Activated T-cell treated with anti-CD3 and anti-CD28 coated beads for 24 hours (primary cell): ENCODE data around the gene F5.

Experiments
- DNase-seq: peaks from one replicate; pipeline ENCODE4 v3.0.0-alpha.2; 2020; ENCODE audit warnings: low read depth

The F5 gene

GRCh38 chr1:169478094-169478672, 108.1 kb downstream of the F5 start:
- DNase-seq = no peak

- DNase-seq = no peak
Measured at GRCh38 chr1:169475806-169476387, 110.4 kb downstream of the F5 start.

DNA sequence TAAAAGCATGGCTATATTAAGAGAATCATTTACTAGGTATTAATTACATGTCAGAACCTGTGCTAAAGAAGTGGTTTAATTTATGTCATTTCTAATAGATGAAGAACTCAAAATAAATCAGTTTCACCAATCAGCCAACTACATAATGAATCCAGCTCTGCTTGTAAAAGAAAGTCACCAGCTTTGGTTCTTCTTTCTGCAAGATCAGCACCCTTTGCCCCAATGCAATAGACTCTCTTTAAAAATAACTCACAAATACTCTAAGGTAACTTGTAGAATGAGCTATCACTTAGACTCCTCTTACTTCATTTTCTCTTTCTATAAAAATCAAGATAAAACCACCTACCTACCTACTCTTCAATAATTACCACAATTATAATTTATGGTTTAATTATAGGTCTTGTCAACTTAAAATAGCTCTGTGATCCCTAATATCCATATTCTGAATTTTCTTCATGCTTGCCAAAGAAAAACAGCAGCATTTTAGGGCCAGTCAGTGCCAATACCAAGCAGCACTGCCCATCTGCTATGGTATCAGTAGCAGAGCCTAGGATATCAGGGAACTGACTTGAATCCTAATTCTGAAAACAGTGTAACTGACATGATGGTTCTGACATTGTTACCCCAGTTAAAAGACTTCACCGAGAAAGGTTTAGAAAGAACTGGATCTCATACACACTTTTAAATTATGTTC, 111.8 kb downstream of the F5 start:
- no peak for DNase-seq

DNA sequence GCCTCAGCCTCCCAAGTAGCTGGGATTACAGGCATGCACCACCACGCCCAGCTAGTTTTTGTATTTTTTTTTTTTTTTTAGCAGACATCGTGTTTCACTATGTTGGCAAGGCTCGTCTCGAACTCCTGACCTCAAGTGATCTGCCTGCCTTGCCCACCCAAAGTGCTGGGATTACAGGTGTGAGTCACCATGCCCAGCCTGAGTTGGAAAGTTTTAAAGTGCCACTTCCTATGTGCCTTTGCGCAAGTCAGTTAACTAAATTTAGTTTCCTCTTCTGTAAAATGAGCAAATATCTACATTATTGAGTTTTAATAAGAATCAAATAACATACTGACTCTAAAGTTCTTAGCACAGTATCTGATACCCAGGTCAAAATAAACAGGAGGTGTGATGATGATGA, 112.9 kb downstream of the F5 start:
- no peak for DNase-seq

GRCh38 chr1:169472738-169473137, 113.5 kb downstream of the F5 start:
- no peak for DNase-seq

- DNase-seq = no peak
Measured at GRCh38 chr1:169468982-169469381, 117.3 kb downstream of the F5 start.

DNA sequence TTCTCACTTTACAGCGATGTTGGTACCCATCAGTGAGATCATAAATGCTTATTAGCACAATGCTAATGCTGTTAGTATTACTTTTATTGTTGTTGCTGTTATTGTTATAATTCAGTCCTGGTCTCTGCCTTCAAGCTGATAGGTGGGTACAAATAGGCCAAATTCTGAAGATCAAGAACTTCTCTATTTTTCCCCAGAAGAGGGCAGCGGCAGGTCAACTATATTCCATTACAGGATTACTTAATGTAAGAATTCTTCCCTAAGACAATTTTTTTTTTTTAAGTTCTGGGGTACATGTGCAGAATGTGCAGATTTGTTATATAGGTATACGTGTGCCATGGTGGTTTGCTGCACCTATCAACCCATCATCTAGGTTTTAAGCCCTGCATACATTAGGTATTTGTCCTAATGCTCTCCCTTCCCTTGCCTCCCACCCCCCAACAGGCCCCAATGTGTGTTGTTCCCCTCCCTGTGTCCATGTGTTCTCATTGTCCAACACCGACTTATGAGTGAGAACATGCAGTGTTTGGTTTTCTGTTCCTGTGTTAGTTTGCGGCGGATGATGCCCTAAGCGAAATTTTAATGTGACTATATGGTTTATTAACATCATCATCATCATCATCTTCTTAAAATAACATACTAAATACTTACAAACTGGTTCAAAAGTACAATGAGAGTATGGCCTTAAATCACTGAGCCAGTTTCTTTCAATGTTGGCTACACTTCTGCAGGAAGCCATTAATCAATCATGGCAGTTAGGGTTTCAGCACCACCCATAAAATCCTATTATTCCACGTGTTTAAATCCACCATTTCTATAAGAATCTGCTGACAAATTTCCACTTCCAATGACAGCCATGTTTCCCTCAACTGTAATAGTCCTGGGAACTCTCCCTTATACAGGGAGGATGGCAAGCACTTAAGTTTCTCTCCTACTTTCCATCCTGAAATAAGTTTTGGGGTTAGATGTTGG, 119.7 kb downstream of the F5 start:
- no peak for DNase-seq

DNA sequence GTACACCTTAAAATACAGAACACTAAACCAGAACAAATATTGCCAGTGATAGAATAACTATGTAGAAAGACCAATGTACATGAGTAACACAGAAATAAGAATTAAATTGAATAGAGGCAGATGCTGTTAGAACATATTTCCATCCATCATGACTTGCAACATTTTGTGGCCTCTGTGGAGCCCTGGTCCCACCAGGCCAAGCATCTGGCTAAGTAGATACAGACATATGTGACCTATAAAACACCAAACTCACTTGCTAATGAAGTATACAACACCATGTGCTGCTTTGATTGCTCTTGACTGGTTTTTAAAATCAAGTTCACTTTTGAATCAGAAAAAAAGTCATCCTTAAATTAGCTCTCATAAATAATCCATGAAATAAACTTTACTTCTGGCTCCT, 121.0 kb downstream of the F5 start:
- no peak for DNase-seq
